GM23248 (cell line): ENCODE measurements around the gene YAF2.

Experiments used
- EZH2 ChIP-seq: fragments of 200-600 bp; sonication (generic); IDR thresholded peaks from 2 replicates; pipeline ENCODE4 v1.6.1; 2018; ENCODE audit warnings: antibody characterized with exemption, mild to moderate bottlenecking; ENCODE audit not compliant: insufficient read depth, poor library complexity, severe bottlenecking
- EZH2phosphoT487 ChIP-seq: fragments of 200-600 bp; sonication (generic); IDR thresholded peaks from 2 replicates; pipeline ENCODE4 v1.6.1; 2018; ENCODE audit warnings: antibody characterized with exemption, moderate library complexity, mild to moderate bottlenecking, low read depth; ENCODE audit not compliant: insufficient read depth

DNA sequence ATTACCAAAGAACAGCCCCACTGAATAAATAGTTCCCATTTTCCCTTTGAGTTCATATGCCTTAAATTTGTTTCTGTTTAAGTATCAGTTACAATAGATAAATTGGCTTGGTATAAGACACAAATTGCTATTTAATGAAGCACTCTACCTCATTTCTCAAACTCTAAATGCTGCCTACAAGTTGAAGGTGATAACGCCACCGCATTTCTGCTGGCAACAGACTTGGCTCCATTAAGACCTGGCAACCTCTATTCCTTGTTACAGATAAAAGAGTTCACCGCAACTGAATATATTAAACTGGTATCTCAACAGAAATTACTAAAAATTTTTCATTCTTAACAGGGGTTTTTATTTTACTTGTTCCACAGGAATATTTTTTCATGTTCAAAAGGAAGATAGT lies 129.0 kb downstream of the YAF2 start:
- no peak for TF ChIP-seq EZH2
- no peak for TF ChIP-seq EZH2phosphoT487
